ENCODE results near the gene ZCCHC24.
"Not testable (repeated sequence)": the region's sequence is repeated elsewhere in the genome, so short reads cannot be mapped to it uniquely, and the experiment has no call there.

DNA sequence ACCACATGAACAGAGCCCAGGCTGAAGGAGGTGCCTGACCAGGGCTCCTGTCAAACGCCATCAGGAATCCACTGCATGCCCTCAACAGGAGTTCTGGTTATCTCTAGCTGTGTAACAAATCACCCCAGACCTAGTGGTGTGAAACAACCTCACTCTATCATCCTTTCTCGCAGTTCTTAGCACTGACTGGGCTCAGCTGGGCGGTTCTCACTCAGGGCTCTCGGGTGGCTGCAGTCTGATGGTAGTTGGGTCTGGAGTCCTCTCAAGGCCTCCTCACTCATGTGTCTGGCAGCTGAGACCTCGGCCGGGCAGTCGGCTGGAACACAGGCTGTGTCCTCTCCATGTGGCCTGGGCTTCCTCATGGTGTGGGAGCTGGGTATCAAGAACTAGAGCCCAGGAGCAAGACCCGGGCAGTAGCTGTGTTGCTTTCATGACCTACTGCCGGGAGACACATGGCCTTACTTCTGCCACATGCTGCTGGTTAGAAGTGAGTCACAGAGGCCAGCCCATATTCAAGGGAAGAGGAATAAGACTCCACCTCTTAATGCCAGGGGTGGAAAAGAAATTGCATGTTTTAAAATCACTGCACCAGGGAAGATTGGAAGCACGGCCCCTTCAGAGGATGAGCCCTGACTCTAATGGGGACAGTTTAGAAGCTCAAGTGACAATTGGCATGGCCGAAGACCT is 107.5 kb downstream of the ZCCHC24 start:
- TF ChIP-seq CTCF, POLR2A (IDR thresholded peaks at IDR 0.05): not testable (repeated sequence)

Measured in Peyer's patch (tissue), 4 donors.